ENCODE measurements around the gene SYNGR1.

DNA sequence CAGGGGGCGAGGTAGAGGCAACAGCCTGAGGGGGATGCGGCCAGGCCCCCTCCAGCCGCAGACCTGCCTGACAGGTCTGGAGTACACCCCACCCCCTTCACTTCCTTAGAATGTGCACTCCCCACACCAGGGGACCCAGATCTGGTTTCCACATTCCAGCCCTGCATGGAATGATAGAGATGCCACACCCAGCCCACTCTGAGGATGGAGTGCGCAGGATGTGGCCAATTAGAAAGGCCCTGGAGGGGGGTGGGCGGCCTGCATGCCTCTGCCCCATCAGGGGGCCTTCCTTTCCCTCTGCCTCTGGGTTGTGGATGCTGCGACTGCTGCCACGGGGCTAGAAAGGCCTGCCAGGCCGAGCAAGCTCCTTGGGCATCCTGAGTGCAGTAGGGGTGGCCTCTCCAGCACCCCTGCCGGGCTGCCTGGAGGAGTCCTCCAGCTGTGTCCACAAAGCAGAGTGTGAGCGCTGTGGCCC is 78.8 kb downstream of the SYNGR1 start:
- TF ChIP-seq POLR2A (IDR thresholded peaks at IDR 0.05): no peak
- TF ChIP-seq, protein P1, sequence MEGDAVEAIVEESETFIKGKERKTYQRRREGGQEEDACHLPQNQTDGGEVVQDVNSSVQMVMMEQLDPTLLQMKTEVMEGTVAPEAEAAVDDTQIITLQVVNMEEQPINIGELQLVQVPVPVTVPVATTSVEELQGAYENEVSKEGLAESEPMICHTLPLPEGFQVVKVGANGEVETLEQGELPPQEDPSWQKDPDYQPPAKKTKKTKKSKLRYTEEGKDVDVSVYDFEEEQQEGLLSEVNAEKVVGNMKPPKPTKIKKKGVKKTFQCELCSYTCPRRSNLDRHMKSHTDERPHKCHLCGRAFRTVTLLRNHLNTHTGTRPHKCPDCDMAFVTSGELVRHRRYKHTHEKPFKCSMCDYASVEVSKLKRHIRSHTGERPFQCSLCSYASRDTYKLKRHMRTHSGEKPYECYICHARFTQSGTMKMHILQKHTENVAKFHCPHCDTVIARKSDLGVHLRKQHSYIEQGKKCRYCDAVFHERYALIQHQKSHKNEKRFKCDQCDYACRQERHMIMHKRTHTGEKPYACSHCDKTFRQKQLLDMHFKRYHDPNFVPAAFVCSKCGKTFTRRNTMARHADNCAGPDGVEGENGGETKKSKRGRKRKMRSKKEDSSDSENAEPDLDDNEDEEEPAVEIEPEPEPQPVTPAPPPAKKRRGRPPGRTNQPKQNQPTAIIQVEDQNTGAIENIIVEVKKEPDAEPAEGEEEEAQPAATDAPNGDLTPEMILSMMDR (IDR thresholded peaks at IDR 0.05): no peak

All from esophagus squamous epithelium (tissue), 4 donors.